Nephron progenitor cell (in vitro differentiated cells): Measurements from ENCODE around the gene PDGFA.
"Not testable (repeated sequence)": the region's sequence is repeated elsewhere in the genome, so short reads cannot be mapped to it uniquely, and the experiment has no call there.

ENCODE experiments used
- DNase-seq: peaks from one replicate; pipeline ENCODE4 v3.0.0; 2021
- H3K27ac Mint-ChIP-seq: 2 replicates; pipeline ENCODE4 v1.8.0; 2021; ENCODE audit warnings: mild to moderate bottlenecking, moderate library complexity, mixed read lengths
- H3K27me3 Mint-ChIP-seq: 2 replicates; pipeline ENCODE4 v1.8.0; 2021; ENCODE audit warnings: mild to moderate bottlenecking, low read depth, mixed read lengths; ENCODE audit not compliant: poor library complexity
- H3K36me3 Mint-ChIP-seq: 2 replicates; pipeline ENCODE4 v1.8.0; 2021; ENCODE audit warnings: low read depth, mixed read lengths
- H3K4me1 Mint-ChIP-seq: 2 replicates; pipeline ENCODE4 v1.8.0; 2021; ENCODE audit warnings: mixed read lengths
- H3K4me3 Mint-ChIP-seq: 2 replicates; pipeline ENCODE4 v1.8.0; 2021; ENCODE audit warnings: mild to moderate bottlenecking, moderate library complexity, mixed read lengths
- H3K9me3 Mint-ChIP-seq: 2 replicates; pipeline ENCODE4 v1.8.0; 2021; ENCODE audit warnings: mild to moderate bottlenecking, moderate library complexity, mixed read lengths
- CTCF ChIP-seq: fragments of 200-600 bp; sonication (generic); IDR thresholded peaks from 2 replicates; pipeline ENCODE4 v1.5.0; 2021; ENCODE audit warnings: antibody characterized with exemption

PDGFA gene

DNA sequence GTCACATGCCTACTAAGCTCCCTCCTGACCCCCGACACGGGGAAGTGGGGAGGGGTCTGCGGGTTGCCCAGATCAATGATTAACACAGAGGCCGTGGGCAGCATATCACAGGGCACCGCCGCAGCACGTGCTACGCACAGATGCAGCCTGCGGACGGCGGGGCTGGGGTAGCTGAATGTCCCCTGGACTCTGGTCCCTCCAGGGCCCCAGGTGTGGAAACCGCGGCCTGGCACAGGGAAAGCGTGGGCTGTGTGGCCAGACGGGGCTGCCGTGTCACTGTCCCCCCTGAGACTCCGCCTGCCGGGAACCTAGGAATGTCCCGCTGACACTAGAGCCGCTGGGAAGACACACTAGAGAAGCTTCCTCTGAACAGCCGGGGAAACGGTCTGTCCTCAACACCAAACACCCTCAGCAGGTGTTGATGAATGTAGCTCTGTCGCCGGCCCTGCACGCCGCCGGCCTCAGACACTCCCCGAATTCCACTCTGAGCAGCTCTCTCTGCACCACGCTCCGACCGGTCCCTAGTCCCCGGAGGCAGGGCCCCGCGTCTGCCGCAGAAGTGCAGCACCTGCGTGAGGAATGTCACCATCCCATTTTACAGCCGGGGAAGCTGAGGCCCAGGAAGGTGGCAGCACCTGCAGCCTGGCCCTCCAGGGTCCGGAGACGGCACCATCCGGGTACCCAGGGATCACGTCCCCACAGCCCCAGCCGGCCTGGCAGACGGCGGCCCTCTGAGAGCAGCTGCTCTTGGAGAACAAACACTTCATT is 33.4 kb upstream of the PDGFA start:
- H3K27ac Mint-ChIP-seq: no peak overlapping the region
- H3K27me3 Mint-ChIP-seq: no peaks in the 10 kb centered on the region
- no peak for DNase-seq
- peaks cover 7% of the 10 kb centered on the region for H3K4me1 Mint-ChIP-seq
- H3K4me3 Mint-ChIP-seq: no peak overlapping the region
- peaks cover 11% of the 10 kb centered on the region for H3K36me3 Mint-ChIP-seq
- TF ChIP-seq CTCF: no peak
- H3K9me3 Mint-ChIP-seq: no peaks in the 10 kb centered on the region

DNA sequence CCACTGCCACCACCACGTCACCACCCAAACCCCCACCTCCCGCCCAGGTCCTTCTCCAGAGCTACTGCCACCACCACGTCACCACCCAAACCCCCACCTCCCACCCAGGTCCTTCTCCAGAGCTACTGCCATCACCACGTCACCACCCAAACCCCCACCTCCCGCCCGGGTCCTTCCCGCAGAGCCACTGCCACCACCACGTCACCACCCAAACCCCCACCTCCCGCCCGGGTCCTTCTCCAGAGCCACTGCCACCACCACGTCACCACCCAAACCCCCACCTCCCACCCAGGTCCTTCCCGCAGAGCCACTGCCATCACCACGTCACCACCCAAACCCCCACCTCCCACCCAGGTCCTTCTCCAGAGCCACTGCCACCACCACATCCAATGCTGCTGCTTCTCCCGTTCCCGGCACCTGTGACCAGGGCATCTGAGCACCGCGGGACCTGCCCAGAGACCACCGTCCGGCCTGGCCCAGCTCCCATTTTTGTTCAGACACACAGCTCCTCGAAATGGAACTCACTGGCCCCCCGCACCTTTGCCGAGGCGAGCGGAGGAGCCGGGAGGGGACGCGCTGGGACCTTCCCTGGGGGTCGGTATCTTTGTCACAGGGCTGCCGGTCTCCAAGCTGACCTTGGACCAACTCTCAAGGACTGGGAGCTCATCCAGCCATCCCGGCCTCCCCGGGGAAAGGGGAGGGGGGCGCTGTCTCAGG is 32.7 kb upstream of the PDGFA start:
- not testable (repeated sequence) for H3K9me3 Mint-ChIP-seq, DNase-seq, H3K27me3 Mint-ChIP-seq, H3K27ac Mint-ChIP-seq, H3K4me1 Mint-ChIP-seq, H3K4me3 Mint-ChIP-seq
- H3K36me3 Mint-ChIP-seq: peaks cover 12% of the 10 kb centered on the region

DNA sequence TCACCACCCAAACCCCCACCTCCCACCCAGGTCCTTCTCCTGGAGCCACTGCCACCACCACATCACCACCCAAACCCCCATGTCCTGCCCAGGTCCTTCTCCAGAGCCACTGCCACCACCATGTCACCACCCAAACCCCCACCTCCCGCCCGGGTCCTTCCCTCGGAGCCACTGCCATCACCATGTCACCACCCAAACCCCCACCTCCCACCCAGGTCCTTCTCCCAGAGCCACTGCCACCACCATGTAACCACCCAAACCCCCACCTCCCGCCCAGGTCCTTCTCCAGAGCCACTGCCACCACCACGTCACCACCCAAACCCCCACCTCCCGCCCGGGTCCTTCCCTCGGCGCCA is 31.9 kb upstream of the PDGFA start:
- not testable (repeated sequence) for H3K4me3 Mint-ChIP-seq, H3K27ac Mint-ChIP-seq, H3K9me3 Mint-ChIP-seq, H3K27me3 Mint-ChIP-seq, DNase-seq, H3K4me1 Mint-ChIP-seq
- H3K36me3 Mint-ChIP-seq: peaks cover 17% of the 10 kb centered on the region

- no peak for TF ChIP-seq CTCF
- no peak for DNase-seq
- Mint-ChIP-seq H3K27ac (no peak overlapping the region), H3K9me3 (peaks cover 4% of the 10 kb centered on the region), H3K36me3 (peaks cover 17% of the 10 kb centered on the region), H3K4me3 (no peak overlapping the region), H3K4me1 (peaks cover 7% of the 10 kb centered on the region), H3K27me3 (no peaks in the 10 kb centered on the region)
Measured at GRCh38 chr7:550881-551614, 31.4 kb upstream of the PDGFA start.

GRCh38 chr7:549891-550625 is 30.4 kb upstream of the PDGFA start:
- Mint-ChIP-seq H3K27ac (no peak overlapping the region), H3K9me3 (peaks cover 9% of the 10 kb centered on the region), H3K27me3 (no peaks in the 10 kb centered on the region), H3K36me3 (peaks cover 23% of the 10 kb centered on the region), H3K4me1 (peaks cover 7% of the 10 kb centered on the region), H3K4me3 (no peak overlapping the region)
- TF ChIP-seq CTCF: no peak
- DNase-seq: no peak

GRCh38 chr7:549066-549890 is 29.6 kb upstream of the PDGFA start:
- peaks cover 10% of the 10 kb centered on the region for H3K9me3 Mint-ChIP-seq

More at GRCh38 chr7:549066-549890, 29.6 kb upstream of the PDGFA start:
- no peak for DNase-seq
- no peak overlapping the region for H3K4me3 Mint-ChIP-seq
- peak overlapping the region; percentile 94 for H3K27ac Mint-ChIP-seq
- H3K27me3 Mint-ChIP-seq: no peaks in the 10 kb centered on the region
- H3K4me1 Mint-ChIP-seq: peaks cover 7% of the 10 kb centered on the region
- no peak for TF ChIP-seq CTCF
- H3K36me3 Mint-ChIP-seq: peaks cover 24% of the 10 kb centered on the region
